GM19025 (cell line): ENCODE measurements around the gene ERRFI1.

Experiments used
- ATAC-seq: cut with Tn5 transposase; IDR thresholded peaks from one replicate; pipeline ENCODE4 v1.9.1; 2021; ENCODE audit warnings: mild to moderate bottlenecking, low read depth, moderate library complexity; ENCODE audit not compliant: unreplicated experiment

ERRFI1 gene

GRCh38 chr1:8047112-8047511 is 21.0 kb upstream of the ERRFI1 start:
- ATAC-seq, result no peak

GRCh38 chr1:8046391-8046790 is 20.3 kb upstream of the ERRFI1 start:
- ATAC-seq, result no peak

GRCh38 chr1:8043621-8044020 is 17.5 kb upstream of the ERRFI1 start:
- ATAC-seq, result no peak

GRCh38 chr1:8042134-8042533 is 16.0 kb upstream of the ERRFI1 start:
- no peak for ATAC-seq

- no peak for ATAC-seq
Measured at GRCh38 chr1:8040586-8040985, 14.5 kb upstream of the ERRFI1 start.

GRCh38 chr1:8039071-8039470 is 13.0 kb upstream of the ERRFI1 start:
- no peak for ATAC-seq

GRCh38 chr1:8035289-8035688 is 9.2 kb upstream of the ERRFI1 start:
- ATAC-seq, result no peak

GRCh38 chr1:8033322-8033721 is 7.2 kb upstream of the ERRFI1 start:
- ATAC-seq, result no peak

- ATAC-seq, result no peak
Measured at GRCh38 chr1:8032366-8032910, 6.3 kb upstream of the ERRFI1 start.

- ATAC-seq, result no peak
Measured at GRCh38 chr1:8031176-8031785, 5.2 kb upstream of the ERRFI1 start.

- ATAC-seq, result no peak
Measured at GRCh38 chr1:8028571-8028910, 2.4 kb upstream of the ERRFI1 start.

GRCh38 chr1:8027748-8028570 is 1.9 kb upstream of the ERRFI1 start:
- no peak for ATAC-seq

- ATAC-seq, result no peak
Measured at GRCh38 chr1:8026976-8027747, 1.1 kb upstream of the ERRFI1 start.

- no peak for ATAC-seq
Measured at GRCh38 chr1:8025671-8026144, 401 bp downstream of the ERRFI1 start.

GRCh38 chr1:8025061-8025670 is 943 bp downstream of the ERRFI1 start:
- ATAC-seq, result no peak

- no peak for ATAC-seq
Measured at GRCh38 chr1:8024329-8024728, 1.8 kb downstream of the ERRFI1 start.

GRCh38 chr1:8023995-8024313 is 2.2 kb downstream of the ERRFI1 start:
- ATAC-seq, result no peak

- no peak for ATAC-seq
Measured at GRCh38 chr1:8023287-8023994, 2.7 kb downstream of the ERRFI1 start.

- no peak for ATAC-seq
Measured at GRCh38 chr1:8022395-8023286, 3.5 kb downstream of the ERRFI1 start.
